Omental fat pad (tissue), 4 donors: ENCODE results near the gene RGS14. TPM values are rescaled to one million over a fixed set of nuclear protein-coding genes. Genes with fewer than 3 reads are reported as not detected.

Source experiments
- ATAC-seq: fragments of 150-250 bp; one replicate; pipeline ENCODE4 v1.9.1; 2016; ENCODE audit warnings: mild to moderate bottlenecking, moderate library complexity; ENCODE audit not compliant: low FRiP score
- DNase-seq: peaks from one replicate; pipeline ENCODE4 v3.0.0-alpha.2; 2019; ENCODE audit warnings: low spot score
- total RNA-seq, 4 donors: library from RNA; depleted of rRNA; stranded (reverse); fragments of >200 nt; gene quantifications; one replicate each; pipeline ENCODE4 v1.1.0, GENCODE V29; 2016
- TF ChIP-seq, protein P1 (sequence below), 3 donors: fragments of 450-650 bp; IDR thresholded peaks; one replicate each; pipeline ENCODE4 v1.5.1; 2016 to 2017; ENCODE audit warnings: antibody characterized with exemption in 3 of 3, mild to moderate bottlenecking in 3 of 3, moderate library complexity in 2 of 3

The RGS14 gene
- total RNA-seq, 4 donors from 2014 or later: 7.1 to 25.1 (median 8.2) TPM

DNA sequence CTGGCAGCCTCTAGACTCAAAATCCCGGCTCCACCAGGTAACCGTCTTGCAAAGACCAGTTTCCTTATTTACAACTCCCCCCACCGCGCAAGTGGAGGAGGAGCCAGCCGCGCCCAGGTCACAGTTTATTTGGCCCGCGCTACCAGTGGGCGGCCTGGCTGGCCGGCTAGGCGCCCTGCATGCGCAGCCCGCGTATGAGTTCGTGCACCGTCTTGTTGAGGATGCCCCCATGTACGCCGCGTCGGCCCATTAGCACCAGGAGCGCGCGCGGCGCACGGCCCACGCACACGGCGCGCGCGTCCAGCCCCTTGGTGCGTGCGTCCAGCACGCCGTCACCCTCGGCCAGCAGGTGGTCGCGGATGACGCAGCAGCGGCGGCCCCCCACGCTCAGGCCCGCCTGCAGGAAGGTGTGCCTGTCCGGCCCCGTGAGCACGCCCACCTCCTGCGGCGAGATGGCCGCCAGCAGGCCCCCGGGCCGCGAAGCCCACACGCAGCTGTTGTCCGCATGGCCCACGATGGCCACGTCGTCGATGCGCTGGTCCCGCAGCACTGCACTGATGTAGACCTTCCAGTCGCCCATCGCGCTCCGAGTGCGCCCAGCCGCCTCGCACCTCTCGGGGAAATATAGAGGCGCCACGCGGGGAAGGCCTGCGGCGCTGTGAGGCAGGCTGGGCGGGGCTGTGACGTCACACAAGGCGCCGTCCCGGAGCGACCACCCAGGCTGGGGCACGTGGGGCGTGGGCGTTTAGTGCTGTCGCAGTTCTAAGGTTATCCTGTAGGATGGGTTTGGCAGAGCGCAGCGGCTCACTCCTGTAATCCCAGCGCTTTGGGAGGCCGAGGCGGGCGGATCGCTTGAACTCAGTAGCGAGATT lies 42.5 kb downstream of the RGS14 start, which contains the start of gene PFN3:
Gene PFN3, minus strand, starts transcription at position 665 of the 872 bp plus-strand sequence. Its CDS starts 85 bp downstream, at position 580.
- DNase-seq (no peak), ATAC-seq (no peak)

DNA sequence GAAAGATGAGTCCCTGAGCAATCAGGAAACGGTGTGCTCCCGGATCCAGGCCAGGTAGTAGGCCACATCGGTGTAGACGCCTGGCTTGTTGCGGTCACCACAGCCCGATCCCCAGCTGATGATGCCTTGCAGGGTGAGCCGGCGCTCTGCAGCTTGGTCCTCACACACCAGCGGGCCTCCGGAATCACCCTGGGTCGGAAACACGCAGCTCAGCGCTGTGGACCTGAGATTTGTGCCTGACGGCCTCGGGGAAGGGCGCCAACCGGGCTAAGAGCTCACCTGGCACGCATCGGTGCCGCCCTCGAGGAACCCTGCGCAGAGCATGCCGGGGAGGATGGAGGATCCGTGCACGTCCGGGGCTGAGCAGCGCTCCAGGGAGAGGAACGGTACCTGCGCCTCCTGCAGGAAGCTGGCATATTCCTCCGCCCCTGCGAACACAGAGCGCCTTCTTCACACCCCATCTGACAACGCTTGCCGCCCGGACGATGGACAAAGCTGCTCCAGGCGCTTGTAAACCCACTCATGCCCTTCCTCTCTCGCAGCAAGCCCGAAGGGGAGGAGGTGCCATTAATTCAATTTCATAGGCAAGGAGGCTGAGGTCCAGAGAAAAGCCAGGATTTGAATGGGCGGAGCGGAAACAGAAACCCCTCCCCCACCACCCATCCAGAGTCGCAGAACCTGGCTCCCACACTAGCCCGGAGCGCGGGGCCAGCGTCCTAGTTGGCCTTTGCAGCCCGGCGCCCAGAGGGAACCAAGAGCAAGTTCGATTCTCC lies 44.7 kb downstream of the RGS14 start:
- DNase-seq (no peak), ATAC-seq (peak; percentile 42)
- TF ChIP-seq, protein P1, sequence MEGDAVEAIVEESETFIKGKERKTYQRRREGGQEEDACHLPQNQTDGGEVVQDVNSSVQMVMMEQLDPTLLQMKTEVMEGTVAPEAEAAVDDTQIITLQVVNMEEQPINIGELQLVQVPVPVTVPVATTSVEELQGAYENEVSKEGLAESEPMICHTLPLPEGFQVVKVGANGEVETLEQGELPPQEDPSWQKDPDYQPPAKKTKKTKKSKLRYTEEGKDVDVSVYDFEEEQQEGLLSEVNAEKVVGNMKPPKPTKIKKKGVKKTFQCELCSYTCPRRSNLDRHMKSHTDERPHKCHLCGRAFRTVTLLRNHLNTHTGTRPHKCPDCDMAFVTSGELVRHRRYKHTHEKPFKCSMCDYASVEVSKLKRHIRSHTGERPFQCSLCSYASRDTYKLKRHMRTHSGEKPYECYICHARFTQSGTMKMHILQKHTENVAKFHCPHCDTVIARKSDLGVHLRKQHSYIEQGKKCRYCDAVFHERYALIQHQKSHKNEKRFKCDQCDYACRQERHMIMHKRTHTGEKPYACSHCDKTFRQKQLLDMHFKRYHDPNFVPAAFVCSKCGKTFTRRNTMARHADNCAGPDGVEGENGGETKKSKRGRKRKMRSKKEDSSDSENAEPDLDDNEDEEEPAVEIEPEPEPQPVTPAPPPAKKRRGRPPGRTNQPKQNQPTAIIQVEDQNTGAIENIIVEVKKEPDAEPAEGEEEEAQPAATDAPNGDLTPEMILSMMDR (IDR thresholded peaks at IDR 0.05): no peak

More for the DNA sequence above, 42.5 kb downstream of the RGS14 start, which contains the start of gene PFN3:
- TF ChIP-seq, protein P1 (IDR thresholded peaks at IDR 0.05): no peak

DNA sequence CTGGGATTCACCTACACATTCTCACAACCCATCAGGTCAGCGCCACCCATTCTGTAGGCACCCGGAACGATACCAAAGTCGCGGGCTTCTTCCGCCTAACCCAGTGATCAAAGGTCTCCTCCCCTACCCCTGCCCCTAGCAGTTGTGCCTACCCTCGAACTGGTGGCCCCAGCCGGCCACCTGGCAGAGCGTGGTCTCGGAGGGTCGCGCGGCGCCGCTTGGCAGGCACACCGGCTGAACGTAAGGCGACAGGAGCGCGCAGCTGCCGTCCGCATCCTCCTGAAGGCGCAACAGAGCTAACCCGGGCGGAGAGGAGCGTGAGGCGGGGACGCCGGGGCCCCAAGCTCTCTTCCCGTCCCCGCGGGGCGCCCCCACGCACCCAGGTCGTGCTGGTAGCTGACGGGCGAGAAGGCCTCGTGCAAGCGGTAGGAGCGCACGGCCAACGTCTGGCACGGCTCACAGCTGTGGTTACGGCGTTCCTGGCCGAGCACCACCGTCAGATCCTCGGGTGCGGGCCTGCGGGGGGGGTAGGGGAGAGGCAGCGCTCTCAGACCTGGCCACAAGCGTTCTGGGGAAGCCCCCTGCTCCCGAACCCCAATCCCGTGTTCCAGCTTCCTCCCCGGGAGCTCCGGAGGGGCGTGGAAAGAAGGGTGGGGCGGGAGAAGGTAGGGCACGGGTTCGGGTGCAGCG lies 45.5 kb downstream of the RGS14 start:
- ATAC-seq (no peak), DNase-seq (no peak)
- TF ChIP-seq, protein P1 (IDR thresholded peaks at IDR 0.05): no peak

DNA sequence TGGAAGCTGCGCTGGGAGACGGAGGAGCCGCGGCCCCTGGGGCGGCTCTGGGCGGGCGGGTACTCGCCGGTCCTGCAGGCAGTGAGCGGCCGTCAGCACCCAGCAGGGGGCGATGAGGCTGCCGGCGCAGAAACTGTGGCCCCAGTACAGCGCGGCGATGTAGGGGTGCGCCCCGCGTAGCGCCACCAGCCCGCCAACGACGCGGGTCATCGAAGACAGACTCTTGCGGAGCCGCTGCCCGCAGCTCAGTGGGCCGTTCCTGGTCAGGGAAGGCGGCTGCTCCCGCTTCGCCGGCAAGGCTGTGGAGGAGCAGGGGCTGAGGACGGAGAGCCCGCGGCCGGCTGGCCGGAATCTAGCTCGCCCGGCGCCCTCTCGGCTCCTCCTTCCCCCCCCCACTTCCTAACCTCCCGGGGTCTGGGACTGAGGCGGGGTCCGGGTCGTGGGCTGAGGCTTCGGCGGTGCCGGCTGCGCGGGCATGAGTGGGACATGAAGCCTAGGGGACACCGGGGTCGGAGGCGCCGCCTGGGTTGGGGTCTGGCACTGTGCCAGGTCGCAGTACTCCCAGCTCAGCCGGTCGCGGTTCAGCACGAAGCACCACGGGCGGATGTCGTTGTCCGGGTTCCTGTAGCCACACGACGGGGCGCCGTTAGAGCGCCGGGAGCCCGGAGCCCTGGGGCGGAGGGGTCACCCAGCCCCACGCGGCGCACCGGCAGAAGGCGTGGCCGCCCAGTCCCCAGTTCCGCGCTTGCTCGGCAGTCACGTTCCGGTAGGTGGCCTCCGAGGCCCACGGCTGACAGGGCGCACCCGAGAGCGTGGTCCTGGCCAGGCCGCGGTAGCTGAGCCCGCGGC lies 46.3 kb downstream of the RGS14 start:
- DNase-seq (no peak), ATAC-seq (peak; percentile 88)
- TF ChIP-seq, protein P1 (IDR thresholded peaks at IDR 0.05): peak in 1 of 3 donors; percentile 64

DNA sequence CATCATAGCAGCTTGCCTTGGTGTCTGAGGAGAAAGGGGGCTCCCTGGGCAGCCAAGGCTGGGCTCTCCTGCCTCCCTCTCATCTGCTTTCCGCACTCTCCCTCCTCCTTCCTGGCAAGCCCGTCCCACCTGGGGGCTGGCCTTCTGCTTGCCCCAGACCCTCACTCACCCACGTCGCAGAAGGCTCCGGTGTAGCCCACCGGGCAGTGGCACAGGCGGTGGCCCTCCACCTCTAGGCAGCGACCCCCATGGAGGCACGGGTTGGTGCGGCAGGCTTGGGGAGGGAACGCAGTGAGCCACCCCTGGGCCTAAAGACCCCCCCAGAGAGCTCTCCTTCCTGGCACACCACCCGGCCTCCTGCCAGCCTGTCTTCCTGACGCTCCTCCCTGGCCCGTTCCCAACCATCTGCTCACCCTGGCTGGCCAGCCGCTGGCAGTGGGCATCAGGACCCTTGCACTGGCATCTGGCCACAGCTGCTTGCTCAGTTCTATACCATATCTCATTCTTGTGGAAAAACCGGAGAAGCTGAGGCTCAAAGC lies 47.0 kb downstream of the RGS14 start:
- ATAC-seq (no peak), DNase-seq (no peak)
- TF ChIP-seq, protein P1 (IDR thresholded peaks at IDR 0.05): no peak

DNA sequence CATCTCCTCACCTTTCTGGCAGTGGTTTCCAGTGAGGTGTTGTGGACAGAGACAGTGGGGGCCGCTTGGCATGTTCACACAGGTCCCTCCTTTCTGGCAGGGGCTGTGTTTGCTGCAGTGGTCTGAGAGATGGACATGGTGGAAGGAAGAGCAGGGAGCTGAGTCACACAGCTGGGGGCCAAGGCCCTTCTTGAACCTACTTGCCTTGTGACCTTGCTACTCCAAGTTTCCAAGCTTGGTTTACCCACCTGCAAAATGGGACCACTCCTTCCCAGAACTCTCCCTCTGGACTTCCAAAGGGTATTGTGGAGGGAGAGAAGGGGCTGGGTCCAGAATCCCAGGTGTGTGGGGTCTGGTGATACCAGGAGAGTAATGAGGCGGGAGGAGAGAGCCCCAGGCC lies 47.6 kb downstream of the RGS14 start:
- DNase-seq (no peak), ATAC-seq (no peak)
- TF ChIP-seq, protein P1 (IDR thresholded peaks at IDR 0.05): no peak
